ENCODE results near the gene KRT72.

KRT72 gene

GRCh38 chr12:52617403-52617785 is 16.1 kb upstream of the KRT72 start:
- Histone ChIP-seq H3K79me2 (ENCODE audit: low read length) (no peaks in the 10 kb centered on the region), H2AFZ (ENCODE audit: low read depth, low read length) (no peak overlapping the region)

GRCh38 chr12:52616680-52617402 is 15.6 kb upstream of the KRT72 start:
- Histone ChIP-seq H3K79me2 (ENCODE audit: low read length) (no peaks in the 10 kb centered on the region), H3K9me3 (ENCODE audit: insufficient read depth, low read length) (no peaks in the 10 kb centered on the region), H3K4me1 (ENCODE audit: low read length) (peaks cover 6% of the 10 kb centered on the region), H3K4me2 (ENCODE audit: low read length) (no peak overlapping the region), H3K36me3 (replicated peaks; ENCODE audit: low read depth, low read length) (no peaks in the 10 kb centered on the region), H3K27me3 (ENCODE audit: low read depth, low read length) (peaks cover 22% of the 10 kb centered on the region), H2AFZ (ENCODE audit: low read depth, low read length) (no peak overlapping the region), H3K4me3 (ENCODE audit: low read length) (no peak overlapping the region), H4K20me1 (ENCODE audit: insufficient read depth, low read length) (no peaks in the 10 kb centered on the region), H3K27ac (ENCODE audit: low read length) (no peak overlapping the region), H3K9ac (ENCODE audit: low read length) (no peak overlapping the region)
- TF ChIP-seq EZH2phosphoT487 (IDR thresholded peaks at IDR 0.05; ENCODE audit: low read depth) (no peak), CTCF (IDR thresholded peaks at IDR 0.05; ENCODE audit: low read depth, low read length) (no peak)

More at GRCh38 chr12:52617403-52617785, 16.1 kb upstream of the KRT72 start:
- H3K27ac ChIP-seq (ENCODE audit: low read length), result no peak overlapping the region
- H3K36me3 ChIP-seq (replicated peaks; ENCODE audit: low read depth, low read length), result no peaks in the 10 kb centered on the region
- H3K9ac ChIP-seq (ENCODE audit: low read length), result no peak overlapping the region
- H3K4me3 ChIP-seq (ENCODE audit: low read length), result no peak overlapping the region
- H3K4me2 ChIP-seq (ENCODE audit: low read length), result no peak overlapping the region
- no peaks in the 10 kb centered on the region for H4K20me1 ChIP-seq (ENCODE audit: insufficient read depth, low read length)
- peaks cover 16% of the 10 kb centered on the region for H3K27me3 ChIP-seq (ENCODE audit: low read depth, low read length)
- no peaks in the 10 kb centered on the region for H3K9me3 ChIP-seq (ENCODE audit: insufficient read depth, low read length)
- TF ChIP-seq EZH2phosphoT487 (IDR thresholded peaks at IDR 0.05; ENCODE audit: low read depth), result no peak
- TF ChIP-seq CTCF (IDR thresholded peaks at IDR 0.05; ENCODE audit: low read depth, low read length), result no peak
- H3K4me1 ChIP-seq (ENCODE audit: low read length), result peaks cover 6% of the 10 kb centered on the region

- H3K27ac ChIP-seq (ENCODE audit: low read length), result no peak overlapping the region
- no peaks in the 10 kb centered on the region for H4K20me1 ChIP-seq (ENCODE audit: insufficient read depth, low read length)
- no peaks in the 10 kb centered on the region for H3K9me3 ChIP-seq (ENCODE audit: insufficient read depth, low read length)
- no peak overlapping the region for H3K4me3 ChIP-seq (ENCODE audit: low read length)
- no peak overlapping the region for H3K4me2 ChIP-seq (ENCODE audit: low read length)
- TF ChIP-seq CTCF (IDR thresholded peaks at IDR 0.05; ENCODE audit: low read depth, low read length) (no peak), EZH2phosphoT487 (IDR thresholded peaks at IDR 0.05; ENCODE audit: low read depth) (no peak)
- H3K27me3 ChIP-seq (ENCODE audit: low read depth, low read length), result peaks cover 30% of the 10 kb centered on the region
- H2AFZ ChIP-seq (ENCODE audit: low read depth, low read length), result no peak overlapping the region
- H3K36me3 ChIP-seq (replicated peaks; ENCODE audit: low read depth, low read length), result no peaks in the 10 kb centered on the region
- no peaks in the 10 kb centered on the region for H3K79me2 ChIP-seq (ENCODE audit: low read length)
- H3K9ac ChIP-seq (ENCODE audit: low read length), result no peak overlapping the region
- H3K4me1 ChIP-seq (ENCODE audit: low read length), result peaks cover 6% of the 10 kb centered on the region
These were observed 14.6 kb upstream of the KRT72 start for GRCh38 chr12:52615912-52616311.

GRCh38 chr12:52615208-52615868 is 14.1 kb upstream of the KRT72 start:
- H3K27ac ChIP-seq (ENCODE audit: low read length), result no peak overlapping the region
- H3K9me3 ChIP-seq (ENCODE audit: insufficient read depth, low read length), result no peaks in the 10 kb centered on the region
- no peaks in the 10 kb centered on the region for H3K79me2 ChIP-seq (ENCODE audit: low read length)
- H2AFZ ChIP-seq (ENCODE audit: low read depth, low read length), result no peak overlapping the region
- no peaks in the 10 kb centered on the region for H4K20me1 ChIP-seq (ENCODE audit: insufficient read depth, low read length)
- no peak overlapping the region for H3K4me3 ChIP-seq (ENCODE audit: low read length)
- no peaks in the 10 kb centered on the region for H3K36me3 ChIP-seq (replicated peaks; ENCODE audit: low read depth, low read length)
- H3K4me1 ChIP-seq (ENCODE audit: low read length), result peaks cover 2% of the 10 kb centered on the region
- peaks cover 30% of the 10 kb centered on the region for H3K27me3 ChIP-seq (ENCODE audit: low read depth, low read length)
- TF ChIP-seq EZH2phosphoT487 (IDR thresholded peaks at IDR 0.05; ENCODE audit: low read depth), result no peak
- no peak for TF ChIP-seq CTCF (IDR thresholded peaks at IDR 0.05; ENCODE audit: low read depth, low read length)
- no peak overlapping the region for H3K9ac ChIP-seq (ENCODE audit: low read length)
- H3K4me2 ChIP-seq (ENCODE audit: low read length), result no peak overlapping the region

Measured in OCI-LY3 (cell line).